HCT116 (cell line): Measurements from ENCODE around the gene ACOT8. TPM values are rescaled to one million over a fixed set of nuclear protein-coding genes. Genes with fewer than 3 reads are reported as not detected.
A peak's percentile ranks its signal among the peaks of the same experiment; 100 is the strongest.

ENCODE experiments used
- ATAC-seq: fragments of 200-7000 bp; cut with Tn5 transposase; 2 replicates; pipeline ENCODE4 v1.9.1; 2020; ENCODE audit warnings: mild to moderate bottlenecking, moderate library complexity
- BruUV-seq: library from RNA; stranded (reverse); fragments of 400-500 nt; replicated peaks from 2 replicates; lab custom pipeline; 2021; lab: Mats Ljungman, UMichigan
- CTCF ChIA-PET: fragments of 300-600 bp; sonication (Branson Sonifier 250); formaldehyde crosslinking; loops from one replicate; lab custom pipeline; 2021; ENCODE audit warnings: antibody characterized with exemption; lab: Charles Lee
- POLR2A ChIA-PET: fragments of 300-600, 350-600 bp; sonication (Branson Sonifier 250); formaldehyde crosslinking; loops from one replicate; lab custom pipeline; 2021; ENCODE audit warnings: antibody characterized with exemption; lab: Charles Lee
- RAD21 ChIA-PET, 2 experiments: fragments of 300-600 bp; sonication (Branson Sonifier 250); formaldehyde crosslinking; loops; one replicate each; lab custom pipeline; 2023; ENCODE audit warnings: low total read pairs in 2 of 2; ENCODE audit not compliant: uncharacterized antibody in 2 of 2, unreplicated experiment in 2 of 2, low non-redundant PET in 1 of 2; lab: Charles Lee
- DNase-seq: peaks from one replicate; pipeline ENCODE4 v3.0.0-alpha.2; 2010; ENCODE audit warnings: low read depth, low spot score
- H2AFZ ChIP-seq: fragments of 200-600 bp; shearing (Covaris generic), sonication (generic); 2 replicates; pipeline ENCODE4 v1.6.1; 2017; ENCODE audit warnings: low read depth, mixed run types, mixed read lengths, antibody characterized with exemption, low read length; ENCODE audit not compliant: poor library complexity, severe bottlenecking
- H3K27ac ChIP-seq: 2 replicates; pipeline ENCODE4 v1.5.1; 2012; ENCODE audit warnings: low read depth, low read length
- H3K27me3 ChIP-seq: fragments of 200-600 bp; sonication (generic); 2 replicates; pipeline ENCODE4 v1.6.1; 2016; ENCODE audit warnings: mixed run types, low read length, mixed read lengths; ENCODE audit not compliant: insufficient read depth
- H3K36me3 ChIP-seq, 2 experiments: fragments of 200-500 bp in 1 of 2; fragments of 200-600 bp in 1 of 2; sonication (Bioruptor generic) in 1 of 2; sonication (generic) in 1 of 2; 2 replicates each; pipeline versions ENCODE4 v1.5.1 to v1.6.1; 2014 to 2016; ENCODE audit warnings: low read length in 2 of 2, inconsistent platforms in 1 of 2, mixed read lengths in 1 of 2, mixed run types in 1 of 2; ENCODE audit not compliant: insufficient read depth in 2 of 2, control insufficient read depth in 1 of 2
- H3K4me1 ChIP-seq, 2 experiments: fragments of 200-600 bp in 1 of 2; sonication (generic) in 1 of 2; 2 replicates each; pipeline versions ENCODE4 v1.5.1 to v1.6.1; 2012 to 2017; ENCODE audit warnings: low read length in 2 of 2, inconsistent platforms in 1 of 2, mild to moderate bottlenecking in 1 of 2, mixed read lengths in 1 of 2, mixed run types in 1 of 2, moderate library complexity in 1 of 2; ENCODE audit not compliant: insufficient read depth in 2 of 2, control insufficient read depth in 1 of 2
- H3K4me2 ChIP-seq: fragments of 200-600 bp; sonication (generic); 2 replicates; pipeline ENCODE4 v1.6.1; 2017; ENCODE audit warnings: mixed run types, low read length, mixed read lengths
- H3K4me3 ChIP-seq, 2 experiments: fragments of 200-600 bp in 1 of 2; sonication (generic) in 1 of 2; replicated peaks in 1 of 2; 2 replicates each; pipeline ENCODE4 v1.5.1; 2011 to 2016; ENCODE audit warnings: low read length in 2 of 2, control low read depth in 1 of 2, low read depth in 1 of 2, mild to moderate bottlenecking in 1 of 2, mixed read lengths in 1 of 2, mixed run types in 1 of 2
- H3K79me2 ChIP-seq: fragments of 200-600 bp; sonication (generic); 2 replicates; pipeline ENCODE4 v1.6.1; 2017; ENCODE audit warnings: mild to moderate bottlenecking, mixed run types, low read length, moderate library complexity, mixed read lengths; ENCODE audit not compliant: insufficient read depth
- H3K9ac ChIP-seq: fragments of 200-600 bp; sonication (generic); 2 replicates; pipeline ENCODE4 v1.6.1; 2016; ENCODE audit warnings: low read length, mixed read lengths
- H3K9me2 ChIP-seq: fragments of 200-600 bp; sonication (generic), shearing (Covaris generic); 2 replicates; pipeline ENCODE4 v1.6.1; 2017; ENCODE audit warnings: mixed run types, mild to moderate bottlenecking, moderate library complexity; ENCODE audit not compliant: insufficient read depth
- H3K9me3 ChIP-seq, 2 experiments: fragments of 200-500 bp in 1 of 2; fragments of 200-600 bp in 1 of 2; sonication (Bioruptor generic) in 1 of 2; sonication (generic) in 1 of 2; 2 replicates each; pipeline ENCODE4 v1.6.1; 2014 to 2017; ENCODE audit warnings: low read length in 2 of 2, mixed read lengths in 2 of 2, inconsistent platforms in 1 of 2, low read depth in 1 of 2, mild to moderate bottlenecking in 1 of 2, mixed run types in 1 of 2, moderate library complexity in 1 of 2; ENCODE audit not compliant: control insufficient read depth in 1 of 2, insufficient read depth in 1 of 2
- H4K20me1 ChIP-seq: fragments of 200-600 bp; sonication (generic), shearing (Covaris generic); 2 replicates; pipeline ENCODE4 v1.6.1; 2017; ENCODE audit warnings: mixed run types, mild to moderate bottlenecking, moderate library complexity; ENCODE audit not compliant: insufficient read depth
- ELF1 ChIP-seq: IDR thresholded peaks from 2 replicates; pipeline ENCODE4 v1.6.1; 2012; ENCODE audit warnings: low read depth, borderline replicate concordance
- EZH2 ChIP-seq: fragments of 200-600 bp; sonication (generic); IDR thresholded peaks from 2 replicates; pipeline ENCODE4 v1.6.1; 2017; ENCODE audit warnings: antibody characterized with exemption, mixed run types
- RAD21 ChIP-seq: IDR thresholded peaks from 2 replicates; pipeline ENCODE4 v1.6.1; 2012; ENCODE audit warnings: low read depth, mild to moderate bottlenecking
- ZFX ChIP-seq: fragments of 450-650 bp; IDR thresholded peaks from 2 replicates; pipeline ENCODE4 v1.6.1; 2017
- intact Hi-C: fragments of 100-400 bp; cut with micrococcal nuclease; formaldehyde crosslinking; loops from 2 replicates; pipeline ENCODE4 v1.10.0; 2022
- total RNA-seq: library from RNA; stranded (reverse); gene quantifications from one replicate; pipeline ENCODE4 v1.2.1, GENCODE V29; 2021; ENCODE audit not compliant: unreplicated experiment
- TF ChIP-seq, protein P1 (sequence below): IDR thresholded peaks from 2 replicates; pipeline ENCODE4 v1.6.1; 2012; ENCODE audit warnings: low read depth
- TF ChIP-seq, protein P2 (sequence below), 3 experiments: fragments of 200-600 bp in 1 of 3; sonication (generic) in 1 of 3; IDR thresholded peaks in 2 of 3; conservative IDR thresholded peaks in 1 of 3; 2 replicates each; pipeline ENCODE4 v1.5.1; 2012 to 2017; ENCODE audit warnings: low read depth in 2 of 3, low read length in 2 of 3, antibody characterized with exemption in 1 of 3, borderline replicate concordance in 1 of 3, control low read depth in 1 of 3, mild to moderate bottlenecking in 1 of 3, mixed read lengths in 1 of 3, mixed run types in 1 of 3, moderate library complexity in 1 of 3; ENCODE audit not compliant: insufficient read depth in 1 of 3

ACOT8 gene
- total RNA-seq, 1 experiment from 2014 or later, result 12.2 TPM

DNA sequence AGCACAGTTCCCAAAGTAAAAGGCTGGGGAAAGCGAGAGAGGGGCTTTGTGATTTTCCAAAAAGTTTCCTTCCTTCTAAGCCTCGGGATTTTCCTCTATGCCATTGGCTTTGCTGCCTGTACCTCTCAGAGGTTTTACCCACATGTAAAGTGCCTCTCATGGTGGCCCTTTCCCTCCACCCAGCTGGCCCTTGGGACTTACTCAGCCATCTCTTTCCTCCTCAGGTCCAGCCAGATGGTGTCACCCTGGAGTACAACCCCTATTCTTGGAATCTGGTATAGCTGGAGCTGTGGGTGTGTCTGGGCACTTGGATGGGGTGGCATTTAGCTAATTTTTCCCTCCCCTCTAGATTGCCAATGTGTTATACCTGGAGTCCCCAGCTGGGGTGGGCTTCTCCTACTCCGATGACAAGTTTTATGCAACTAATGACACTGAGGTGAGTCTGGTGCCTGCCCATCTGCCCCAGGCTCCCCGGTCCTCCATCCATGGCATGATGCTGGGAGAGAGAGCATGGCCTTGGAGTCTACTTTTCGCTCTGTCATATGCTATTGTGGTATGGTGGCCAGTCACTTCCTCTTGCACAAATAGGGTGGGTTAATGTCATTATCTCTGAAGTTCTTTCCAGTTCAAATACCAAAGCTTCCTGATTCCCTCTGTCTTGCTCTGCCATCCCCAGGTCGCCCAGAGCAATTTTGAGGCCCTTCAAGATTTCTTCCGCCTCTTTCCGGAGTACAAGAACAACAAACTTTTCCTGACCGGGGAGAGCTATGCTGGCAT is 35.0 kb upstream of the ACOT8 start:
- no peaks in the 10 kb centered on the region for H3K9me2 ChIP-seq
- no peak overlapping the region for H2AFZ ChIP-seq
- POLR2A ChIA-PET, result interaction anchor here (0.9 to 1.1 kb wide), 2 partner anchors 11 to 41 kb away, joined by 3 to 4 read pairs; partner anchors contain the start of gene ZSWIM1
- peaks cover 10 to 18% of the 10 kb centered on the region in 2 experiments; a peak in 3 of 4 replicates for H3K4me1 ChIP-seq
- peak overlapping the region; percentile 99 for H3K4me2 ChIP-seq
- RAD21 ChIA-PET, result interaction anchor here in 1 of 2 experiments (0.6 kb wide), 1 partner anchor 92 kb away, joined by 3 read pairs; no protein-coding TSS in a partner anchor
- H3K36me3 ChIP-seq, result peaks cover 6 to 21% of the 10 kb centered on the region in 2 experiments; a peak in 3 of 4 replicates
- H3K9me3 ChIP-seq, result no peaks in the 10 kb centered on the region
- DNase-seq (no peak), ATAC-seq (peak; percentile 73)
- CTCF ChIA-PET, result interaction anchor here (1.5 kb wide), 1 partner anchor 13 kb away, joined by 4 read pairs; no protein-coding TSS in a partner anchor
- no peaks in the 10 kb centered on the region for H4K20me1 ChIP-seq
- no peaks in the 10 kb centered on the region for H3K27me3 ChIP-seq
- peaks cover 4% of the 10 kb centered on the region; the same call in 1 of the 2 replicates for H3K79me2 ChIP-seq
- peak overlapping the region; percentile 76 for H3K9ac ChIP-seq
- no TSS peak for BruUV-seq
- intact Hi-C loops, result no loop called here
- peak overlapping the region; percentile 83 to 93 for H3K4me3 ChIP-seq
- H3K27ac ChIP-seq, result peak overlapping the region; percentile 77
- TF ChIP-seq, protein P1, sequence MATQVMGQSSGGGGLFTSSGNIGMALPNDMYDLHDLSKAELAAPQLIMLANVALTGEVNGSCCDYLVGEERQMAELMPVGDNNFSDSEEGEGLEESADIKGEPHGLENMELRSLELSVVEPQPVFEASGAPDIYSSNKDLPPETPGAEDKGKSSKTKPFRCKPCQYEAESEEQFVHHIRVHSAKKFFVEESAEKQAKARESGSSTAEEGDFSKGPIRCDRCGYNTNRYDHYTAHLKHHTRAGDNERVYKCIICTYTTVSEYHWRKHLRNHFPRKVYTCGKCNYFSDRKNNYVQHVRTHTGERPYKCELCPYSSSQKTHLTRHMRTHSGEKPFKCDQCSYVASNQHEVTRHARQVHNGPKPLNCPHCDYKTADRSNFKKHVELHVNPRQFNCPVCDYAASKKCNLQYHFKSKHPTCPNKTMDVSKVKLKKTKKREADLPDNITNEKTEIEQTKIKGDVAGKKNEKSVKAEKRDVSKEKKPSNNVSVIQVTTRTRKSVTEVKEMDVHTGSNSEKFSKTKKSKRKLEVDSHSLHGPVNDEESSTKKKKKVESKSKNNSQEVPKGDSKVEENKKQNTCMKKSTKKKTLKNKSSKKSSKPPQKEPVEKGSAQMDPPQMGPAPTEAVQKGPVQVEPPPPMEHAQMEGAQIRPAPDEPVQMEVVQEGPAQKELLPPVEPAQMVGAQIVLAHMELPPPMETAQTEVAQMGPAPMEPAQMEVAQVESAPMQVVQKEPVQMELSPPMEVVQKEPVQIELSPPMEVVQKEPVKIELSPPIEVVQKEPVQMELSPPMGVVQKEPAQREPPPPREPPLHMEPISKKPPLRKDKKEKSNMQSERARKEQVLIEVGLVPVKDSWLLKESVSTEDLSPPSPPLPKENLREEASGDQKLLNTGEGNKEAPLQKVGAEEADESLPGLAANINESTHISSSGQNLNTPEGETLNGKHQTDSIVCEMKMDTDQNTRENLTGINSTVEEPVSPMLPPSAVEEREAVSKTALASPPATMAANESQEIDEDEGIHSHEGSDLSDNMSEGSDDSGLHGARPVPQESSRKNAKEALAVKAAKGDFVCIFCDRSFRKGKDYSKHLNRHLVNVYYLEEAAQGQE, result no peak
- TF ChIP-seq EZH2, result no peak
- TF ChIP-seq, protein P2, sequence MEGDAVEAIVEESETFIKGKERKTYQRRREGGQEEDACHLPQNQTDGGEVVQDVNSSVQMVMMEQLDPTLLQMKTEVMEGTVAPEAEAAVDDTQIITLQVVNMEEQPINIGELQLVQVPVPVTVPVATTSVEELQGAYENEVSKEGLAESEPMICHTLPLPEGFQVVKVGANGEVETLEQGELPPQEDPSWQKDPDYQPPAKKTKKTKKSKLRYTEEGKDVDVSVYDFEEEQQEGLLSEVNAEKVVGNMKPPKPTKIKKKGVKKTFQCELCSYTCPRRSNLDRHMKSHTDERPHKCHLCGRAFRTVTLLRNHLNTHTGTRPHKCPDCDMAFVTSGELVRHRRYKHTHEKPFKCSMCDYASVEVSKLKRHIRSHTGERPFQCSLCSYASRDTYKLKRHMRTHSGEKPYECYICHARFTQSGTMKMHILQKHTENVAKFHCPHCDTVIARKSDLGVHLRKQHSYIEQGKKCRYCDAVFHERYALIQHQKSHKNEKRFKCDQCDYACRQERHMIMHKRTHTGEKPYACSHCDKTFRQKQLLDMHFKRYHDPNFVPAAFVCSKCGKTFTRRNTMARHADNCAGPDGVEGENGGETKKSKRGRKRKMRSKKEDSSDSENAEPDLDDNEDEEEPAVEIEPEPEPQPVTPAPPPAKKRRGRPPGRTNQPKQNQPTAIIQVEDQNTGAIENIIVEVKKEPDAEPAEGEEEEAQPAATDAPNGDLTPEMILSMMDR (IDR thresholded peaks at IDR 0.05 in 2 of 3, conservative IDR thresholded peaks at IDR 0.05 in 1 of 3; ENCODE audit: borderline replicate concordance in 1 of 3, insufficient read depth in 1 of 3, low read depth in 2 of 3, low read length in 2 of 3), result peak in 1 of 3 experiments; percentile 29; a peak in 2 of 6 replicates
- no peak for TF ChIP-seq ELF1
- TF ChIP-seq ZFX, result no peak
- peak; percentile 40; the same call in 1 of the 2 replicates for TF ChIP-seq RAD21
- TF ChIP-seq, all 23 proteins: peak for 2
